ENCODE data around the gene SCGN.

The SCGN gene

DNA sequence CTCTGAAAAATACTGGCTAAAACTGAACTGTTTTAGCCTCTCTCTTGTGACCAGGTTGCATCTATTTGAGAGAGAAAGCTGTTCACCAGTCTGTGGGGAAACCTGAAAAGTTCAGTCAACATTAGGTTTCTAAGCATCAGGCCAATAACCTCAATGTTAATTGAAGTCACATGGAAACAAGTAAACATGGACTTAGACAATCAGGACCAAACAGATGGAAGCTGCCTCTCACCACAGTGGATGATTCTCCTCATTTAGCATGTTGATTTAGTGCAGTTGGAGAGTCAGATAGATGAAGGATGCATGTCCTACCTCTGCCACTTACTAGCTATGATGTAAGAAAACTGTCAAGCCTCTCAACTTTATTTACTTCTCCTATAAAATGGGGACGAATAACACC lies 18.2 kb downstream of the SCGN start:
- TF ChIP-seq, protein P1, sequence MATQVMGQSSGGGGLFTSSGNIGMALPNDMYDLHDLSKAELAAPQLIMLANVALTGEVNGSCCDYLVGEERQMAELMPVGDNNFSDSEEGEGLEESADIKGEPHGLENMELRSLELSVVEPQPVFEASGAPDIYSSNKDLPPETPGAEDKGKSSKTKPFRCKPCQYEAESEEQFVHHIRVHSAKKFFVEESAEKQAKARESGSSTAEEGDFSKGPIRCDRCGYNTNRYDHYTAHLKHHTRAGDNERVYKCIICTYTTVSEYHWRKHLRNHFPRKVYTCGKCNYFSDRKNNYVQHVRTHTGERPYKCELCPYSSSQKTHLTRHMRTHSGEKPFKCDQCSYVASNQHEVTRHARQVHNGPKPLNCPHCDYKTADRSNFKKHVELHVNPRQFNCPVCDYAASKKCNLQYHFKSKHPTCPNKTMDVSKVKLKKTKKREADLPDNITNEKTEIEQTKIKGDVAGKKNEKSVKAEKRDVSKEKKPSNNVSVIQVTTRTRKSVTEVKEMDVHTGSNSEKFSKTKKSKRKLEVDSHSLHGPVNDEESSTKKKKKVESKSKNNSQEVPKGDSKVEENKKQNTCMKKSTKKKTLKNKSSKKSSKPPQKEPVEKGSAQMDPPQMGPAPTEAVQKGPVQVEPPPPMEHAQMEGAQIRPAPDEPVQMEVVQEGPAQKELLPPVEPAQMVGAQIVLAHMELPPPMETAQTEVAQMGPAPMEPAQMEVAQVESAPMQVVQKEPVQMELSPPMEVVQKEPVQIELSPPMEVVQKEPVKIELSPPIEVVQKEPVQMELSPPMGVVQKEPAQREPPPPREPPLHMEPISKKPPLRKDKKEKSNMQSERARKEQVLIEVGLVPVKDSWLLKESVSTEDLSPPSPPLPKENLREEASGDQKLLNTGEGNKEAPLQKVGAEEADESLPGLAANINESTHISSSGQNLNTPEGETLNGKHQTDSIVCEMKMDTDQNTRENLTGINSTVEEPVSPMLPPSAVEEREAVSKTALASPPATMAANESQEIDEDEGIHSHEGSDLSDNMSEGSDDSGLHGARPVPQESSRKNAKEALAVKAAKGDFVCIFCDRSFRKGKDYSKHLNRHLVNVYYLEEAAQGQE (IDR thresholded peaks at IDR 0.05; ENCODE audit: insufficient read depth in 1 of 2, low read depth in 2 of 2, low read length in 2 of 2) = no peak
- TF ChIP-seq POLR2AphosphoS5 (IDR thresholded peaks at IDR 0.05; ENCODE audit: low read depth, low read length) = no peak
- TF ChIP-seq SIN3A (IDR thresholded peaks at IDR 0.05; ENCODE audit: borderline replicate concordance, insufficient read depth, low read length) = no peak
- no peak for TF ChIP-seq TAF1 (IDR thresholded peaks at IDR 0.05; ENCODE audit: borderline replicate concordance, insufficient read depth, low read length)
- TF ChIP-seq FOXP2 (optimal IDR thresholded peaks at IDR 0.05; ENCODE audit: borderline replicate concordance, extremely low read depth, extremely low read length, insufficient read depth) = no peak

DNA sequence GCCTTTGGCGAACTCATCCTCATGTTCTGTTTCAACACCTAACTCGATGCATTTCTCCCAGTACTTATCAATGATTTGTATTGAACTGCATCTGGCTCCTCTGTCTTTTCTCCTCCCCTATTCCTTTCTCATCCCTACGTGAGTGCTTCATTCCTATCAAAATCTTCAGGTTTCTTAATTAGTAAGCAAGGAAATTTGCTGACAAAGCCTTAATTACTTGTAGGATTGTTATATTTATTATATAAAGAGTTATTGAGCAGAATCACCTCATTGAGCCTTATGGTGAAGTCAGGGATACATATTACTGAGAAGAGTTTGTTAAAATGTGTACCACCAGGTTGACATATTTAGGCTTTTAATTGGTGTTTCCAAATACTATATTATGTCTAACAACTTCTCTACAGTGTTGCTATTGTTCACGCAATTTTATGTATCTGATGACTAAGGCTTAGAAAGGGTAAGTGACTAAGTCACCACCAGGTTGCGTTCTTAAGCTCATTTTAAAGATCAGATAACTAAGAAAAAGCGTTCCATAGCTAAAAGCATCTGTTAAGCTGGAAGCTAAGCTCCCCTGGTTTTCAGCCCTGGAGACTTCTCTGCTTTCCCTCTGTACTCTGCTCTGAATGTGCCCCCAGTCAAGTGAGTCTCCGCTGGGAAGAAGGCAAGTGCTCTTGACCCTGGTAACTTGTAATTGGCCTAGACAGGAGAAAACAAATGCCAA lies 18.9 kb downstream of the SCGN start:
- TF ChIP-seq, protein P1 (IDR thresholded peaks at IDR 0.05; ENCODE audit: insufficient read depth in 1 of 2, low read depth in 2 of 2, low read length in 2 of 2) = no peak
- TF ChIP-seq POLR2AphosphoS5 (IDR thresholded peaks at IDR 0.05; ENCODE audit: low read depth, low read length) (no peak), SIN3A (IDR thresholded peaks at IDR 0.05; ENCODE audit: borderline replicate concordance, insufficient read depth, low read length) (no peak), TAF1 (IDR thresholded peaks at IDR 0.05; ENCODE audit: borderline replicate concordance, insufficient read depth, low read length) (no peak), FOXP2 (optimal IDR thresholded peaks at IDR 0.05; ENCODE audit: borderline replicate concordance, extremely low read depth, extremely low read length, insufficient read depth) (no peak)

DNA sequence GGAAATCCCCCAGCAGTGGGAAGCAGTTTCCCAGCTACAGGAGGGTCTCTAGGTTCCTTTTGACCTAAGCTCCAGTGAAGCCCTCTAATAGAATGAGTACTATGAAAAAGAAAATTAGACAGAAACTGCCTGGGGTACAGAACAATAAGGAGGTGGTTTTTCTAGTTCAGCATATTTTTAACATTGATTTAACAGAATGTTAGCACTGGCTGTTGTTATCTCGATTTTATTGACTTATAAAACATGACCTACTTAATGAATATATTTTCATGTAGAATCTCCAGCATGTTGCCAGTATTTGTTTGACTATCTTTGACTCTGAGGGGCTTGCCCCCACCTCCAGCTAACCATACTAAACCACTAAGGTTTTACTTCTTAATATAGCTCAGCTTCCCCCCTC lies 19.6 kb downstream of the SCGN start:
- TF ChIP-seq SIN3A (IDR thresholded peaks at IDR 0.05; ENCODE audit: borderline replicate concordance, insufficient read depth, low read length) = no peak
- TF ChIP-seq, protein P1 (IDR thresholded peaks at IDR 0.05; ENCODE audit: insufficient read depth in 1 of 2, low read depth in 2 of 2, low read length in 2 of 2) = no peak
- no peak for TF ChIP-seq POLR2AphosphoS5 (IDR thresholded peaks at IDR 0.05; ENCODE audit: low read depth, low read length)
- TF ChIP-seq FOXP2 (optimal IDR thresholded peaks at IDR 0.05; ENCODE audit: borderline replicate concordance, extremely low read depth, extremely low read length, insufficient read depth) = no peak
- no peak for TF ChIP-seq TAF1 (IDR thresholded peaks at IDR 0.05; ENCODE audit: borderline replicate concordance, insufficient read depth, low read length)

DNA sequence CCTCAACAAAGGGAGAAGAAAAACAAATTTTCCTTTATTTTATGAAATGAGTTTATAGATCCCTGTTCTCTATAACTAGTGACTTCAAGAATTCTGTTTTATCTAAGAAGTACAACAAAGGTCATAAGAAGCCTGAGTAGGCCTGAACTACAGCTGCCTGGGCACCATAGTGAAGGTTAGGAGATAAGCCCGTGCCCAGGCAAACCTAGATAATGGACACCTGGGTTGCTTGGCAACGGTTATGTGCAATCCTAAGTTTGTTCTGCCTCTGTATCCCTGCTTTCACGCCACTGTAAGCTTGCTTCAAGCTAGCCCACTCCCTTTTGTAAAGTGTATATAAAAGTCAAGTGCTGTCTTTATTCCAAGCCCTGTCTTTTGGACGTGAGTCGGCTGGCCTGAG lies 23.2 kb downstream of the SCGN start:
- TF ChIP-seq SIN3A (IDR thresholded peaks at IDR 0.05; ENCODE audit: borderline replicate concordance, insufficient read depth, low read length) (no peak), POLR2AphosphoS5 (IDR thresholded peaks at IDR 0.05; ENCODE audit: low read depth, low read length) (no peak), TAF1 (IDR thresholded peaks at IDR 0.05; ENCODE audit: borderline replicate concordance, insufficient read depth, low read length) (no peak), FOXP2 (optimal IDR thresholded peaks at IDR 0.05; ENCODE audit: borderline replicate concordance, extremely low read depth, extremely low read length, insufficient read depth) (no peak)
- TF ChIP-seq, protein P1 (IDR thresholded peaks at IDR 0.05; ENCODE audit: insufficient read depth in 1 of 2, low read depth in 2 of 2, low read length in 2 of 2) = no peak

All from PFSK-1 (cell line).